Caco-2 (cell line): ENCODE measurements around the gene FBXL19. TPM values are rescaled to one million over a fixed set of nuclear protein-coding genes. Genes with fewer than 3 reads are reported as not detected.
A peak's percentile ranks its signal among the peaks of the same experiment; 100 is the strongest.

Experiments used
- BruUV-seq: library from RNA; stranded (reverse); fragments of 400-500 nt; replicated peaks from 2 replicates; lab custom pipeline; 2021; lab: Mats Ljungman, UMichigan
- CTCF ChIA-PET: fragments of 300-600 bp; sonication (Branson Sonifier 250); formaldehyde crosslinking; loops from one replicate; lab custom pipeline; 2022; ENCODE audit warnings: antibody characterized with exemption; lab: Charles Lee
- POLR2A ChIA-PET: fragments of 300-600 bp; sonication (Branson Sonifier 250); formaldehyde crosslinking; loops from one replicate; lab custom pipeline; 2022; ENCODE audit warnings: antibody characterized with exemption; lab: Charles Lee
- DNase-seq, 2 experiments: peaks; one replicate each; pipeline versions ENCODE4 v3.0.0 to v3.0.0-alpha.2; 2020 to 2022
- H3K27me3 ChIP-seq: replicated peaks from 2 replicates; pipeline ENCODE4 v1.6.0; 2011; ENCODE audit warnings: low read length; ENCODE audit not compliant: control insufficient read depth, insufficient read depth
- H3K36me3 ChIP-seq: 2 replicates; pipeline ENCODE4 v1.5.1; 2011; ENCODE audit warnings: low read length; ENCODE audit not compliant: control insufficient read depth, insufficient read depth
- H3K4me1 ChIP-seq: fragments of 250-450 bp; sonication (Bioruptor Pico); 2 replicates; pipeline ENCODE4 v1.5.1; 2020; ENCODE audit warnings: mild to moderate bottlenecking
- H3K4me3 ChIP-seq: 2 replicates; pipeline ENCODE4 v1.5.1; 2011; ENCODE audit warnings: low read depth, mild to moderate bottlenecking, control low read depth, low read length
- H3K9me3 ChIP-seq: fragments of 250-450 bp; sonication (Bioruptor Pico); 2 replicates; pipeline ENCODE4 v1.5.1; 2020; ENCODE audit warnings: mild to moderate bottlenecking, moderate library complexity
- H3K27ac Mint-ChIP-seq: one replicate; pipeline ENCODE4 v1.8.0; 2022; ENCODE audit warnings: mixed read lengths; ENCODE audit not compliant: unreplicated experiment
- H3K27me3 Mint-ChIP-seq: one replicate; pipeline ENCODE4 v1.8.0; 2022; ENCODE audit warnings: mixed read lengths; ENCODE audit not compliant: insufficient read depth, unreplicated experiment
- H3K36me3 Mint-ChIP-seq: one replicate; pipeline ENCODE4 v1.8.0; 2022; ENCODE audit warnings: mild to moderate bottlenecking, mixed read lengths; ENCODE audit not compliant: insufficient read depth, unreplicated experiment
- H3K4me1 Mint-ChIP-seq: one replicate; pipeline ENCODE4 v1.8.0; 2022; ENCODE audit warnings: low read depth, mixed read lengths; ENCODE audit not compliant: unreplicated experiment
- H3K4me3 Mint-ChIP-seq: one replicate; pipeline ENCODE4 v1.8.0; 2022; ENCODE audit warnings: mild to moderate bottlenecking, moderate library complexity, mixed read lengths; ENCODE audit not compliant: unreplicated experiment
- H3K9me3 Mint-ChIP-seq: one replicate; pipeline ENCODE4 v1.8.0; 2022; ENCODE audit warnings: mixed read lengths; ENCODE audit not compliant: unreplicated experiment
- CTCF ChIP-seq, 2 experiments: fragments of 200-600 bp in 1 of 2; IDR thresholded peaks; 1 replicate in 1 of 2; 2 replicates in 1 of 2; pipeline versions ENCODE4 v1.5.1 to v1.8.0; 2011 to 2022; ENCODE audit warnings: antibody characterized with exemption in 1 of 2, control low read depth in 1 of 2, inconsistent platforms in 1 of 2, low read depth in 1 of 2, low read length in 1 of 2, mild to moderate bottlenecking in 1 of 2, moderate library complexity in 1 of 2; ENCODE audit not compliant: insufficient read depth in 1 of 2, severe bottlenecking in 1 of 2, unreplicated experiment in 1 of 2
- intact Hi-C: fragments of 100-400 bp; cut with micrococcal nuclease; formaldehyde crosslinking; loops from one replicate; pipeline ENCODE4 v1.10.0; 2022; ENCODE audit not compliant: unreplicated experiment
- total RNA-seq: library from RNA; stranded (reverse); gene quantifications from 2 replicates; pipeline ENCODE4 v1.2.3, GENCODE V29; 2022

Gene FBXL19
- total RNA-seq, 1 experiment from 2014 or later: 20.2 TPM

- TF ChIP-seq CTCF (IDR thresholded peaks at IDR 0.05; ENCODE audit: insufficient read depth in 1 of 2, low read depth in 1 of 2, low read length in 1 of 2, severe bottlenecking in 1 of 2, unreplicated experiment in 1 of 2): no peak
- peaks cover 16% of the 10 kb centered on the region for H3K4me1 Mint-ChIP-seq
- DNase-seq: no peak
- H3K4me3 ChIP-seq: no peak overlapping the region
- H3K36me3 ChIP-seq: no peaks in the 10 kb centered on the region
- H3K4me1 ChIP-seq: peaks cover 10% of the 10 kb centered on the region
- ChIA-PET POLR2A (no interaction called here), CTCF (interaction anchor here (0.7 kb wide), 1 partner anchor 41 kb away, joined by 4 read pairs; no protein-coding TSS in a partner anchor)
- H3K27ac Mint-ChIP-seq: no peak overlapping the region
- H3K27me3 Mint-ChIP-seq: no peaks in the 10 kb centered on the region
- no peaks in the 10 kb centered on the region for H3K9me3 Mint-ChIP-seq
- H3K36me3 Mint-ChIP-seq: peaks cover 14% of the 10 kb centered on the region
- no peaks in the 10 kb centered on the region for H3K9me3 ChIP-seq
- no peaks in the 10 kb centered on the region for H3K27me3 ChIP-seq
- intact Hi-C loops: no loop called here
- H3K4me3 Mint-ChIP-seq: no peak overlapping the region
- BruUV-seq: no TSS peak
Observed at GRCh38 chr16:30900588-30900987, 22.8 kb upstream of the FBXL19 start.

- Mint-ChIP-seq H3K4me3 (peak overlapping the region; percentile 24), H3K4me1 (peaks cover 9% of the 10 kb centered on the region), H3K27me3 (no peaks in the 10 kb centered on the region), H3K27ac (no peak overlapping the region), H3K9me3 (no peaks in the 10 kb centered on the region), H3K36me3 (peaks cover 6% of the 10 kb centered on the region)
- no peak for TF ChIP-seq CTCF (IDR thresholded peaks at IDR 0.05; ENCODE audit: insufficient read depth in 1 of 2, low read depth in 1 of 2, low read length in 1 of 2, severe bottlenecking in 1 of 2, unreplicated experiment in 1 of 2)
- intact Hi-C loops: no loop called here
- no peaks in the 10 kb centered on the region for H3K36me3 ChIP-seq
- peak overlapping the region; percentile 28 for H3K4me3 ChIP-seq
- ChIA-PET POLR2A (no interaction called here), CTCF (interaction anchor here (1.6 to 1.9 kb wide), 2 partner anchors 57 to 161 kb away, joined by 3 to 12 read pairs; a partner anchor contains a TSS)
- H3K4me1 ChIP-seq: peaks cover 4% of the 10 kb centered on the region
- no peak for DNase-seq
- H3K9me3 ChIP-seq: no peaks in the 10 kb centered on the region
- no peaks in the 10 kb centered on the region for H3K27me3 ChIP-seq
- no TSS peak for BruUV-seq
Observed at GRCh38 chr16:30901201-30902028, 22.0 kb upstream of the FBXL19 start.

GRCh38 chr16:30902029-30902972 is 21.1 kb upstream of the FBXL19 start:
- Mint-ChIP-seq H3K27ac (peak overlapping the region; percentile 6), H3K4me1 (peaks cover 9% of the 10 kb centered on the region), H3K36me3 (no peaks in the 10 kb centered on the region), H3K27me3 (no peaks in the 10 kb centered on the region), H3K9me3 (no peaks in the 10 kb centered on the region), H3K4me3 (peak overlapping the region; percentile 79)
- intact Hi-C loops: no loop called here
- Histone ChIP-seq H3K4me3 (peak overlapping the region; percentile 38), H3K27me3 (no peaks in the 10 kb centered on the region), H3K4me1 (no peaks in the 10 kb centered on the region), H3K9me3 (no peaks in the 10 kb centered on the region), H3K36me3 (no peaks in the 10 kb centered on the region)
- BruUV-seq: no TSS peak
- ChIA-PET CTCF (interaction anchor here (1.6 to 1.9 kb wide), 2 partner anchors 58 to 162 kb away, joined by 3 to 12 read pairs; a partner anchor contains a TSS), POLR2A (no interaction called here)
- DNase-seq: peak in 1 of 2 experiments; percentile 66
- TF ChIP-seq CTCF (IDR thresholded peaks at IDR 0.05; ENCODE audit: insufficient read depth in 1 of 2, low read depth in 1 of 2, low read length in 1 of 2, severe bottlenecking in 1 of 2, unreplicated experiment in 1 of 2): no peak
